ENCODE results near the gene PPP1R14C.
A peak's percentile ranks its signal among the peaks of the same experiment; 100 is the strongest.
"Not testable (repeated sequence)": the region's sequence is repeated elsewhere in the genome, so short reads cannot be mapped to it uniquely, and the experiment has no call there.

PPP1R14C gene

DNA sequence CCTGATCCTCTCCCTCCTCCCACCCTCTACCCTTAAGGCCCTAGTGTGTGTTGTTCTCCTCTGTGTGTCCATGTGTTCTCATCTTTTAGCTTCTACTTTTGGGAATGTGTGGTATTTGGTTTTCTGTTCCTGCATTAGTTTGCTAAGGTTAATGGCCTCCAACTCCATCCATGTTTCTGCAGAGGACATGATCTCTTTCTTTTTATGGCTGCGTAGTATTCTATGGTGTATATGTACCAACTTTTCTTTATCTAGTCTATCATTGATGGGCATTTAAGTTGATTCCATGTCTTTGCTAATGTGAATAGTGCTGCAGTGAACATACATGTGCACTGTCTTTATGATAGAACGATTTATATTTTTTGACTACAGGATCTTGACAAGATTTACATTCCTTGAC is 44.6 kb downstream of the PPP1R14C start:
- not testable (repeated sequence) for ATAC-seq; H3K4me3 Mint-ChIP-seq; H3K36me3 Mint-ChIP-seq; DNase-seq (ENCODE audit: low spot score in 2 of 2); H3K9me3 Mint-ChIP-seq; H3K27ac Mint-ChIP-seq
- H3K4me1 Mint-ChIP-seq = peaks cover 11% of the 10 kb centered on the region

DNA sequence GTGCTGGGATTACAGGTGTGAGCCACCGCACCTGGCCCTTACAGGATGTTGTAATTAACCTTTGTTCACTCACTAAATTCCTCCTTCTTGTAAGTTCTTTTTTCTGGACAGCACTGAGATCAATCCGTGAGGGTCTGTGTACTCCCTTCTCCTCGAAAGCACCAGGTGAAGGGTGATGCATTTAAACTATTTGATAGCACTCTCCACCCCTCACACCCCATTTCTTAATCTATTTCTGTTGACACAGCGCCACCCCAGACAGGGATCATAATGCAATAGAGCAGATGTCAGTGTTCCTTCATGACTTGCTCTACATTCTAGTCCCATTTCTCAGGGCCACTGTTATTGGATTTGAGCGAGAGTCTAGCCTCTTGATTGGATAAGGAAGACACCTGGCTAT is 46.3 kb downstream of the PPP1R14C start:
- no peak for DNase-seq (ENCODE audit: low spot score in 2 of 2)
- Mint-ChIP-seq H3K36me3 (no peaks in the 10 kb centered on the region), H3K27ac (no peak overlapping the region), H3K9me3 (no peaks in the 10 kb centered on the region), H3K4me1 (peaks cover 11% of the 10 kb centered on the region), H3K4me3 (no peak overlapping the region)
- ATAC-seq = no peak

DNA sequence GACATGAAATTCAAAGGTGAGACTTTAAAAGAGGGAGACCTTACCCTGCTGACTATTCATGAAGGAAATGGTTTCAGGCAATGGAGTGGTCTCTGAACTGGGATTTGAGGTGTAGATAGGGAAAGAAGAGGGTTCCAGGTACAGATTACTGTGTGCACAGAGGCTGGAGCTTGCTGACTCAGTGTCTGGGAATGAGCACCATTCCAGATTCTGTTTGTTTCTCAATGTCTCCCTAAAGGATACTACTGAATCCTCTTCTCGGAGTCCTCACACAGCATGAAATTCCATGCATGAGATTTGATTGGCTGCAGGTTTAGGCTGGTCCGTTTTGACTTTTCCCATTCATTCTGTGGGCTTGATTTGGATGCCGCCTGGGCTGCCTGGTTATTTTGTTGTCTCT is 49.0 kb downstream of the PPP1R14C start:
- Mint-ChIP-seq H3K36me3 (no peaks in the 10 kb centered on the region), H3K9me3 (no peaks in the 10 kb centered on the region), H3K4me3 (no peak overlapping the region), H3K27ac (no peak overlapping the region), H3K4me1 (no peaks in the 10 kb centered on the region)
- DNase-seq (ENCODE audit: low spot score in 2 of 2) (no peak), ATAC-seq (no peak)

DNA sequence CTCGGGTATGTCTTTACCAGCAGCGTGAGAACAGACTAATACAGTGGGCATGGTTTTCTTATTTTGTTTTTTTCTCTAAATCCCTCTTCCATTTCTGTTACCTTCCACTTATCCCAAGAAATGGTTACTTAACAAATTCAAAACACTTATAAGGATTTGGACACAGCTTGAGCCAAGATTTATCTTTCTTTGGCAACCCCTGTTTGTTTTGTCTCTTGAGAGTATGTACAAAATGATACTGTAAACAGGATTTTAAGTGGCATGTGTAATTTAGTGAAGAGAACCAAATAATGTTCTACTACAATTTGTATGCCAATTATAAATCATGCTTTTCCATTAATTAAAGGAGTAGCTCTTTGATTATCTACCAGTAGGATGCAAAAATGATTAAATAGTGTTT is 51.4 kb downstream of the PPP1R14C start:
- no peak for DNase-seq (ENCODE audit: low spot score in 2 of 2)
- H3K36me3 Mint-ChIP-seq = no peaks in the 10 kb centered on the region
- ATAC-seq = no peak
- H3K27ac Mint-ChIP-seq = no peak overlapping the region
- H3K4me1 Mint-ChIP-seq = no peaks in the 10 kb centered on the region
- H3K9me3 Mint-ChIP-seq = no peaks in the 10 kb centered on the region
- H3K4me3 Mint-ChIP-seq = no peak overlapping the region

DNA sequence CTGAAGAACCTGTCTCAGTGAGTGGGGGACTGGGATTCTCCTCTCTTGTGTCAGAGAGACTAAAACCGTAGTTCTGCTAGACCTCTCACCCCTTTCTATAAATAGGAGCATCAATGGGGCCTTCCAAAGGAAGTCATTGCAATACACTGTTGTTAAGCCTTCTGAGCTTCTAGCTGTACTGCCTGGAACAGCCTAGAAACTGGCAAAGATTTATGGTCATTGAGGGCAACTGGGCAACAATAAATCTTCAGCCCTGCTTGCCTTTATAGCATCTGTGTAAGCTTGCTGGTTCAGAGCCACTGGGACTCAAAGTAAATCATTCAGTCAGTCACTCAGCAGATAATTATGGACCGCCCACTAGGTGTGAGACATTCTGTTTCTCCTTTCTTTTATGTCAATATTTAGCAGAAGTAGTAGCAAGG is 53.2 kb downstream of the PPP1R14C start:
- Mint-ChIP-seq H3K27ac (no peak overlapping the region), H3K9me3 (no peaks in the 10 kb centered on the region), H3K4me1 (no peaks in the 10 kb centered on the region), H3K4me3 (no peak overlapping the region), H3K36me3 (no peaks in the 10 kb centered on the region)
- ATAC-seq = no peak
- DNase-seq (ENCODE audit: low spot score in 2 of 2) = no peak

DNA sequence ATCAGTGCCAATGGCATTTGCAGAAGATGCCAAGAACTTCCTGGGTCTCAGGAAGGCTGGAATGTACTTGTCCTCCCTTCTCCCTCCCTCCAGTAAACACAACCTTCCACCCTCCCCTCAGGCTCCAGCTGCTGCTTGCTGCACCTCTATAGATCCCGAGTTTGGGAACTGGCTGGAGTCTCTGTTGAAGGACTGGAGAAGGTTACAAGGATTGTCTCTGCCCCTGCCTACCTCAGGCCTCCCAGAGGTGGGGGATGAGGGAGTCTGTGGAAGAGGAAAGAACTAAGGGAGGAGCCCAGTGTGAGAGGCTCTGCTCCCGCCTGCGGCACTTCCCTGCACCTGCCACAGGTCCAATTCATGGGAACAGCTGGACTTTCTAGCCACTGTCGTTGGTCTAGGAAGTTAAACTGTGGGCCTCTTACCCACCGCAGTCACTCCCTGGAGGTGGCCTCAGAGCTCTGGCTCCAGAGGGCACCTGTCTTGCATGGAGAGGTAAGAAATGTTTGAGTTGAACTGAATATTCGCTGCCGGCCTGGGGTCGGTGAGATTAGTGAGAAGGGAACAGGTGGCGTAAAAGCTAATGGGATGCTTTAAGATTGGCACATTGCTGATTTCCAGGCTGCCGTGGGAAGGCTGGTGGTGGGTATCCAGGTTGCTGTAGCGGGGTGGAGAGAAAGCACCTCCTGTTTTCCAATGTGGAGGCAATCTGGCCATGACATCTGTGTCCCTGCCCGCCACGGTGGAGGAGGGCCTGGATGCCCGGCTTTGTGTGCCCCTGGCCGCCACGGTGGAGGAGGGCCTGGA is 54.3 kb downstream of the PPP1R14C start:
- no peaks in the 10 kb centered on the region for H3K9me3 Mint-ChIP-seq
- ATAC-seq (no peak), DNase-seq (ENCODE audit: low spot score in 2 of 2) (no peak)
- H3K36me3 Mint-ChIP-seq = no peaks in the 10 kb centered on the region
- no peaks in the 10 kb centered on the region for H3K4me1 Mint-ChIP-seq
- H3K27ac Mint-ChIP-seq = no peak overlapping the region
- no peak overlapping the region for H3K4me3 Mint-ChIP-seq

DNA sequence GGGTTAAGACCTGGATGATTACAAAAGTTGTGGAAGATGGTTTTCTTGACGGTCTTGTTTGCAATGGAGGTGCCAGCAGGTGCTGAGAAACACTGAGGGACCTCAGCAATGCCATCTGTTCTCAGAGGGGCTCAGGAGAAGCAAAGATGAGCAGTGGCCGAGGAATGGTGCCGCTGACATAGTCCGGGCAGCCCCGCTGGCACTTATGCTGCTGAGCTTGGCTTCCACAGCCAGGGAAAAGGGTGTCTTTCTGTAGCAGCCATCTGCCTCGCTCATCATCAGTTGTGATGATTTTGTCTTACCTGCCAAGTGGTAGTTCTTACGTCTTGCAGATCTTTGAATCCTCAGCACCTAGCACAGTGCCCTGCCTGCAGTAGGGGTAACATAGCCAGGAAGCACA is 55.7 kb downstream of the PPP1R14C start:
- no peak overlapping the region for H3K4me3 Mint-ChIP-seq
- no peaks in the 10 kb centered on the region for H3K36me3 Mint-ChIP-seq
- DNase-seq (ENCODE audit: low spot score in 2 of 2) (no peak), ATAC-seq (no peak)
- no peak overlapping the region for H3K27ac Mint-ChIP-seq
- no peaks in the 10 kb centered on the region for H3K9me3 Mint-ChIP-seq
- peaks cover 10% of the 10 kb centered on the region for H3K4me1 Mint-ChIP-seq

DNA sequence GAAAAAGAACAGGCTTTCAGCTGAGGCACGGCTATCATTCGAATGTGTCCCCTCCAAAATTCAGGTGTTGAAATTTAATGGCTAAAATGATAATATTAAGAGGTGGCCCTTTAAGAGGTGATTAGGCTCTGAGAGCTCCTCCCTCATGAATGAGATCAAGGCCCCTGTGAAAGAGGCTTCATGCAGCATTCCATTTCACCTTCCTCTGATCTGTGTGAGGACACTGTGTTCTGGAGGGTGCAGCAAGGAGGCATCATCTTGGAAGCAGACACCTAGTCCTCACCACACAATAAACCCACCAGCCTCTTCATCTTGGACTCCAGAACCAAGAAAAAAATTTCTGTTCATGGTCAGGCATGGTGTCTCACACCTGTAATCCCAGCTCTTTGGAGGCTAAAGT is 56.4 kb downstream of the PPP1R14C start:
- H3K4me1 Mint-ChIP-seq = peaks cover 10% of the 10 kb centered on the region

DNA sequence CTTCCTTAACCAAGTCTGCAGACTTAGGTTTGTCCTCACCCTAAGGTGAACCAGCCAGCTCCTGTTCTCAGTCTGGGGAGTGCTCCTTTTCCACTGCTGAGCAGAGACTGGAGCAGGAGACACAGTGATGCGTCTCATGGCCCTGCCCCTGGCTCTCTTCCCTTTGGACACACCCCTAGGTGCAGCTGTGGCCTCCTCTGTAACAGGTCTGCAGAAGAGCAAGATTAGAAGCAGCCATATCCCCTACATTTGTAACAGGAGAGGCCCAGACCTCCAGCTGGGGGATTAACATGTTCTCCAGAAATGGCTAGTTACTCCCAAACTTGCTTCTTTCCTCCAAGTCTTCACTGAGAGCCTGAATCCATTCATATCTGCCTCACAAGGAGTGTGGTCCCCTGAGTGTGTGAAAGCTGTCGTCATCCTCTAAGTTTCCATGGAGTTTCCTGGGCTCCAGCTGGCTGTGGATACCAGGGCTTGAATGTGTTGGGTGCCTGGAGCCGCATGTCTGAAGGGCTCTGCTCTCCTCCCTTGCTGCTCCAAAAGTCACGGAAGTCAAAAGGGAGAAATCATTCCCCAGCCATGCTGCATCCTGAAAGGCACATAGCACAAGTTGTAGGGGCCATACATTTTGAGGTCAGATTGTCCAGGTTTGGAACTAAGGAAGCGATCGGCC is 57.7 kb downstream of the PPP1R14C start:
- no peak for DNase-seq (ENCODE audit: low spot score in 2 of 2)

More for the DNA sequence above, 56.4 kb downstream of the PPP1R14C start:
- Mint-ChIP-seq H3K4me3 (no peak overlapping the region), H3K9me3 (no peaks in the 10 kb centered on the region), H3K27ac (no peak overlapping the region), H3K36me3 (no peaks in the 10 kb centered on the region)
- no peak for DNase-seq (ENCODE audit: low spot score in 2 of 2)
- no peak for ATAC-seq

DNA sequence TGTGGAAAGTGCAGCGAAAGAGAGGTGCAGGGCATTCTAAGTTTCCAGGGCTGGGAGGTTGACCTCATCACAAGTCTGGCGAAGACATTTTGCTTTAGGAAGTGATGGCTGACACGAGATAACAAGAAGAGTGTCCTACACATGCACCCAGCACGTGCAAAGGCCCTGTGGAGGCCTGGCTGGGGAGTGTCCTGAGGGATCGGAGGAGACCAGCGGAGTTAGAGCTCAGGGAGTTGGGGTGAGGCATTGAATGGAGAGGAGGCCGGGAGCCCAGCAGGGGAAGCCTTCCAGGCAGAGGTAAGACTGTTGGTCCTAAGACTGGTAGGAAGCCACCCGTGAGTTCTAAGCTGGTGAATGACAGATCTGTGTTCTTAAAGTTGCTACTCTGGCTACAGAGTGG is 58.4 kb downstream of the PPP1R14C start:
- DNase-seq (ENCODE audit: low spot score in 2 of 2) (no peak), ATAC-seq (no peak)
- Mint-ChIP-seq H3K27ac (no peak overlapping the region), H3K36me3 (no peaks in the 10 kb centered on the region), H3K4me1 (peaks cover 10% of the 10 kb centered on the region), H3K4me3 (no peak overlapping the region), H3K9me3 (no peaks in the 10 kb centered on the region)

More for the DNA sequence above, 57.7 kb downstream of the PPP1R14C start:
- ATAC-seq = no peak
- peaks cover 10% of the 10 kb centered on the region for H3K4me1 Mint-ChIP-seq
- no peaks in the 10 kb centered on the region for H3K9me3 Mint-ChIP-seq
- H3K4me3 Mint-ChIP-seq = no peak overlapping the region
- H3K36me3 Mint-ChIP-seq = no peaks in the 10 kb centered on the region
- no peak overlapping the region for H3K27ac Mint-ChIP-seq

DNA sequence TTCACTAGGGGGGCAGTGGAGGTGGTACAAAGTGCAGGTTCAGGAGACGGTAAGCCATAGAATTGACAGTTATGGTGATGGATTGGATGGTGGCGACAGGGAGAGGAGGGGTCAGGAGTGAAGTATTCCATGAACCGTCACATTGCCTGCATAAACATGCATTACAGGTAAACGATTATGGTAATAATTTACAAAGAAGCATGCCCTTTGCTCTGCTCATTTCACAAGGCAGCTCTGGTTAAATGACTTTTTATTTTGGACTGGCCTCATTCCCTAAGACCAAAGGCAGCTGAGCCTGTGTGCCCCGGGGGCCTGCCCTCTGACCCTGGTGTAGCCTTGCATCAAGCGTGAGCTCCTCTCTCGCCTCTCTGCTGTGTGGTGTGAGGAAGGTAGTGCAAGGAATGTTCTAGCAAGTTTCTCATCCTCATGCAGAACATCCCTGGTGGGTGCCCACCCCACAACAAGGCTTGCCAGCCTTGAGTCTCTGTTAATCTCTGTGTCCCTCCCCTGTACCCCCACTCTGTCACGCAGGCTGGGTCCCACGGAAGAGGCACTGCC is 59.0 kb downstream of the PPP1R14C start:
- H3K36me3 Mint-ChIP-seq = no peaks in the 10 kb centered on the region

DNA sequence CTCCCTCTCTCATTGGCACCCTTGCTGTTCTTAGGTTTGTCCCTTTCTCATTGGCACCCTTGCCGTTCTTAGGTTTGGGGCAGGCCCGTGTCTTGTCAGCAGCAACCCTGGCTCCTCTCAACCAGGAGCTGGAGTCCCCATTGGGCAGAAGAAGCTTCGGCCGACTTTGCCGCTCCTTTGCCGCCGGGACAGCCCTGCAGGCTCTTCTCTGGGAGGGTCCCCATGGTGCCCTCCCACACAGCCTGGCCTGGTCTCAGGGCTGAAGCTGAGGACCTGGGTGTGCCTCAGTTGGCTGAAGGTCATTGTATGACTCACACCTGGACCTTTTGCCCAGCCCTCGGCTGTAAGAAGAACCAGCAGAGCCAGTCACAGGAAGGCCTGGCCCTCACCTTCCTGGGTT is 59.6 kb downstream of the PPP1R14C start:
- no peaks in the 10 kb centered on the region for H3K9me3 Mint-ChIP-seq
- DNase-seq (ENCODE audit: low spot score in 2 of 2) (no peak), ATAC-seq (no peak)
- H3K4me3 Mint-ChIP-seq = no peak overlapping the region
- H3K36me3 Mint-ChIP-seq = no peaks in the 10 kb centered on the region
- H3K4me1 Mint-ChIP-seq = peaks cover 10% of the 10 kb centered on the region
- no peak overlapping the region for H3K27ac Mint-ChIP-seq

More for the DNA sequence above, 59.0 kb downstream of the PPP1R14C start:
- no peak overlapping the region for H3K27ac Mint-ChIP-seq
- H3K4me3 Mint-ChIP-seq = no peak overlapping the region
- H3K9me3 Mint-ChIP-seq = no peaks in the 10 kb centered on the region
- peaks cover 10% of the 10 kb centered on the region for H3K4me1 Mint-ChIP-seq
- DNase-seq (ENCODE audit: low spot score in 2 of 2) = no peak
- ATAC-seq = no peak

DNA sequence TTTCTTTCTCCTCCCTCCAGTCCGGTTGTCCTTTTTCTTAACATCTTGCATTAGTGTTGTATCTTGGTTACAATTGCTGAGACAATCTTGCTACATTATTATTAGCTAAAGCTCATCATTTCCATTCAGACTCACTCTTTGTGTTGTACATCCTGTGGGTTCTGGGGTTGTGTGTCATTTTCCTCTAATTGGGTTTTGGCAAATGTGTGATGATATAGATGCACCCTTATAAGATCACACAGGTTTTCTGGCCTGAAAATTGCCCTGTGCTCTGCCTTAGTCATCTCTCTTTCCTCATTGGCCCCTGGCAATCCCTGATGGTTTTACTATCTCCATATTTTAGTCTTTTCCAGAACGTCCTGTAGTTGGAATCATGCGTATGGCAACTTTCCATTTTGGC is 60.1 kb downstream of the PPP1R14C start:
- peaks cover 10% of the 10 kb centered on the region for H3K4me1 Mint-ChIP-seq
- no peak overlapping the region for H3K4me3 Mint-ChIP-seq
- no peak overlapping the region for H3K27ac Mint-ChIP-seq
- H3K36me3 Mint-ChIP-seq = no peaks in the 10 kb centered on the region
- no peaks in the 10 kb centered on the region for H3K9me3 Mint-ChIP-seq
- ATAC-seq (peak; percentile 74), DNase-seq (ENCODE audit: low spot score in 2 of 2) (no peak)

DNA sequence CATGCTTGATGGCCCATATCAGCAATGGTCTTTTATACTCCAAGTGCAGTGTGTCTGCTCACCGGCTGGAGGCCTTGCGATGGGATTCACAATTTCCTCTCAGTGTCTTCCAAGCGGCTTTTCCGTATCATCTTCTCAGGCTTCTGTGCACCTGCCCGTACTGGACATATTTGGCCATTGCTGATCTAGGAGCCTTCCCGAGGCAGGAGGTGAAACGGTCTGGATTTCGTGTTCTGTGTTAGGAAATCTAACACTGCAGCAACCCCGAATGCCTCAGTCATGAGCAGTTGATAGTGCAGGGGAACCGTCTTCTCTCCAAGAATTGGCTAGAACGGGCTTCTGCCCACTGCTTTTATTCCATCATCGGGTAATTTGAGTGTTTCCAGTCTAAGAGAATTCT is 60.5 kb downstream of the PPP1R14C start:
- H3K36me3 Mint-ChIP-seq = no peaks in the 10 kb centered on the region
- H3K27ac Mint-ChIP-seq = no peak overlapping the region
- DNase-seq (ENCODE audit: low spot score in 2 of 2) (no peak), ATAC-seq (no peak)
- no peak overlapping the region for H3K4me3 Mint-ChIP-seq
- H3K4me1 Mint-ChIP-seq = peaks cover 10% of the 10 kb centered on the region
- no peaks in the 10 kb centered on the region for H3K9me3 Mint-ChIP-seq

DNA sequence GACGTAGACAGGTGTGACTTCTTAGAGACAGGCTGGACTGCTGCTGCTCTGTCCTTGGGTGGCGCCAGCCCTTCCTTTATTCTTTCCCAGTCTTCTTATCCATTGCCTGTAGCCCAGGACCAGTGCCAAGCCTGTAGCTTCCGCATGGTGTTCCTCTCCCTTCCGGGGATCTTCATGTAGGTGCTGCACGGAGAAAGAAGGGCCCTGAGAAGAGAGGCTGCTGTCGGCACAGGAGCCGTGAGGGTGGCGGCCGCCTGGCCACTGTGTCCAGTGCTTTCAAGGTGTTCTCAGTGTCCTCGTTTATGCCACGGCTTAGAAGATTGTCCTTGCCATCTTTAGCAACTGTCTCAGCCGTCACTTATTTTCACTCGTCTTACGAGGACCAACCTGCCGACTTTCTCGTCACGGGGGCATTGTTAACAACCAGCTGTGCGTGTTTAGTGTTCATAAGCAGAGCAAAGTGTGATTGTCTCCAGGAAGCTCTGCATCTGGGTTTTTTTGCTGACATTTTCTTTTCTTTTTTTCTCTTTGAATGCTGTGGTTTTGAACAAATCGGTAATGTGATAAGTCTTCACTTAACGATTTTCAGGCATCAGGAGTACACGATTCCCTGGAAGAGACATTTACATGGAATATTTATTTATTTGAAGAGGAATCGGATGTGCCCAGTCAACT is 61.2 kb downstream of the PPP1R14C start:
- Mint-ChIP-seq H3K4me3 (no peak overlapping the region), H3K9me3 (no peaks in the 10 kb centered on the region), H3K36me3 (no peaks in the 10 kb centered on the region), H3K4me1 (peaks cover 10% of the 10 kb centered on the region), H3K27ac (no peak overlapping the region)
- no peak for ATAC-seq
- DNase-seq (ENCODE audit: low spot score in 2 of 2) = no peak

All from stimulated activated effector memory CD8-positive, alpha-beta T cell treated with anti-CD3 and anti-CD28 coated beads, Interleukin-12 subunit alpha, Interleukin-12 subunit beta, amount 100 ng/mL, for 72 hours (primary cell).